ENCODE data around the gene STXBP4. TPM values are rescaled to one million over a fixed set of nuclear protein-coding genes. Genes with fewer than 3 reads are reported as not detected.

Gene STXBP4
- total and polyA plus RNA-seq, 2 experiments from 2014 or later = 25.0 to 52.1 TPM

- Histone ChIP-seq H3K27me3 (ENCODE audit: insufficient read depth) (no peaks in the 10 kb centered on the region), H3K4me2 (no peak overlapping the region), H3K79me2 (replicated peaks; ENCODE audit: insufficient read depth) (no peaks in the 10 kb centered on the region), H3K27ac (ENCODE audit: low read depth) (no peak overlapping the region), H3K4me3 (no peak overlapping the region), H3K9me2 (ENCODE audit: insufficient read depth) (no peaks in the 10 kb centered on the region), H3K4me1 (ENCODE audit: insufficient read depth) (no peaks in the 10 kb centered on the region), H4K20me1 (replicated peaks; ENCODE audit: insufficient read depth) (no peaks in the 10 kb centered on the region), H3K36me3 (ENCODE audit: insufficient read depth) (no peaks in the 10 kb centered on the region), H3F3A (replicated peaks; ENCODE audit: low read depth) (no peaks in the 10 kb centered on the region), H2AFZ (no peak overlapping the region)
- no peak for ATAC-seq
- Mint-ChIP-seq H3K27ac (no peak overlapping the region), H3K27me3 (ENCODE audit: insufficient read depth, low read depth, poor library complexity) (peaks cover 2% of the 10 kb centered on the region), H3K36me3 (ENCODE audit: low read depth) (peaks cover 10% of the 10 kb centered on the region), H3K4me1 (no peaks in the 10 kb centered on the region), H3K9me3 (peaks cover 10% of the 10 kb centered on the region), H3K4me3 (no peak overlapping the region)
- no peak for TF ChIP-seq NANOG (IDR thresholded peaks at IDR 0.05; ENCODE audit: borderline replicate concordance)
- TF ChIP-seq ZNF114 (CRISPR knock-in tag; IDR thresholded peaks at IDR 0.05) = no peak
- TF ChIP-seq EZH2phosphoT487 (IDR thresholded peaks at IDR 0.05; ENCODE audit: unreplicated experiment) = no peak
- no peak for TF ChIP-seq STAT1 (IDR thresholded peaks at IDR 0.05; ENCODE audit: unreplicated experiment)
- DNase-seq (ENCODE audit: low spot score) = no peak
These were observed 209.3 kb downstream of the STXBP4 start for GRCh38 chr17:55177855-55178217.

DNA sequence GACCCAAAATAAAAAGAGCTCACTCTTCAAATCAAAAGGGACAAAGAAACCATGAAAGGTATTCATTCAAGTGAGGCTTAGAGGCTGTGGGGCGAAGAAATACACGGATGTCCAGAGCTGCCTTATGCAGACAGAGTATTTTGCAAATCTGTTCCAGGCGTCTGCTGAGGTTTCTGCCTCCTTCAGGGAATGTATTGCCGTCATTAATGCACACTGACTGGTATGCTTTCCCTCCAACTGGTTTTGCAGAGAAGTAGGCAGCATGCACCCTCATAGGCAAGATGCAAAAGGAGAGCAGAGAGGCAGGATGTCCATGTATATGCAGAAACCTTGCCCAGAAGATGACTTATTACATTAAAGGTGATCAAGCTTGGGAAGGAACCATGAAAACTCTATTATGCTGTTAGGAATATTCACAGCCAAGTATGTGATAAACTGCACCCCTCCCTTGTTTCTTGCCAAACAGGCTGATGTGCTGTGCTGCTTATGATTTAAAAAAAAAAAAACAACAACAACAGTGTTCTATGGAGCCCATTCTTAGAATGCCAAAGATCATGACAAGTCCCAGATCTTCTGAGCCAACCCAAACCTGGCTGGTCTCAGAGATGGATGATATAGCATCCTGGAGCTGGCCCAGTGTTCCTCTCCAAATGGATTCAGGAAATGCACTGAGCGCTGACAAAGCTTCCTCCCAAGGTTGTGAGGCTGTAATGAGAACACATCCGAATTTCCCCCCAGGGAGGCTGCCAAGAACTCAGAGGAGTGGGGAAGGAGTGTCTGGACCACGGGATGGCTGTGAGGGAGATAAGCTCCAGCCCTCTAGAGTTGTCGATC is 218.6 kb downstream of the STXBP4 start:
- Mint-ChIP-seq H3K9me3 (no peaks in the 10 kb centered on the region), H3K27me3 (ENCODE audit: insufficient read depth, low read depth, poor library complexity) (no peaks in the 10 kb centered on the region), H3K4me3 (no peak overlapping the region), H3K4me1 (no peaks in the 10 kb centered on the region), H3K36me3 (ENCODE audit: low read depth) (no peaks in the 10 kb centered on the region), H3K27ac (no peak overlapping the region)
- no peaks in the 10 kb centered on the region for H3K9me2 ChIP-seq (ENCODE audit: insufficient read depth)
- no peak overlapping the region for H3K4me2 ChIP-seq
- no peaks in the 10 kb centered on the region for H3F3A ChIP-seq (replicated peaks; ENCODE audit: low read depth)
- no peak for TF ChIP-seq EZH2phosphoT487 (IDR thresholded peaks at IDR 0.05; ENCODE audit: unreplicated experiment)
- no peak for TF ChIP-seq POLR2AphosphoS5 (IDR thresholded peaks at IDR 0.05; ENCODE audit: low read depth)
- TF ChIP-seq NANOG (IDR thresholded peaks at IDR 0.05; ENCODE audit: borderline replicate concordance) = no peak
- H4K20me1 ChIP-seq (replicated peaks; ENCODE audit: insufficient read depth) = no peaks in the 10 kb centered on the region
- H2AFZ ChIP-seq = no peak overlapping the region
- no peaks in the 10 kb centered on the region for H3K27me3 ChIP-seq (ENCODE audit: insufficient read depth)
- no peak overlapping the region for H3K27ac ChIP-seq (ENCODE audit: low read depth)
- no peak overlapping the region for H3K4me3 ChIP-seq
- H3K79me2 ChIP-seq (replicated peaks; ENCODE audit: insufficient read depth) = no peaks in the 10 kb centered on the region
- H3K4me1 ChIP-seq (ENCODE audit: insufficient read depth) = no peaks in the 10 kb centered on the region
- no peaks in the 10 kb centered on the region for H3K36me3 ChIP-seq (ENCODE audit: insufficient read depth)
- DNase-seq (ENCODE audit: low spot score) (no peak), ATAC-seq (no peak)

DNA sequence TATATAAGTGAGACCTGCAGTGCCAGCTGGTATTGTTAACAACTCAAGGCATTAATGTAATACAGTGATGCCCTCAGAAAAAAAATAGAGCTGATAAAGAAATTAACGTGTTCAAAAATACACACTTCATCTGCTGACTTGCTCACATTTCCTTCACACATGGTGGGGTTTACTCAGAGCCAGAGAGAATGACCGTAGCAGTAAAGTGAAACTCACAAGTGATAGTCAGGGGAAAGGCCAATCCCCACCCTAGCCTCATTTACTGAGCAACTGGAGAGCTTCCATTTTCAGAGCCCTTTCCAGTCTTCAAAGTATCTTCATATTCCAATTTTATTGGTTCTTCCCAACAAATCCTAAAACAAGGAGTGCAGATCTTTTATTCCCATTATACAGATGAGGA is 222.2 kb downstream of the STXBP4 start:
- no peak overlapping the region for H2AFZ ChIP-seq
- H3K4me2 ChIP-seq = no peak overlapping the region
- H3K36me3 ChIP-seq (ENCODE audit: insufficient read depth) = no peaks in the 10 kb centered on the region
- TF ChIP-seq ZNF114 (CRISPR knock-in tag; IDR thresholded peaks at IDR 0.05) (no peak), JUNB (IDR thresholded peaks at IDR 0.05; ENCODE audit: unreplicated experiment) (no peak), POLR2AphosphoS5 (IDR thresholded peaks at IDR 0.05; ENCODE audit: low read depth) (no peak), ZNF331 (CRISPR knock-in tag; IDR thresholded peaks at IDR 0.05; ENCODE audit: low read depth) (no peak), ETS1 (IDR thresholded peaks at IDR 0.05) (no peak)
- ATAC-seq = no peak
- Mint-ChIP-seq H3K27me3 (ENCODE audit: insufficient read depth, low read depth, poor library complexity) (no peaks in the 10 kb centered on the region), H3K36me3 (ENCODE audit: low read depth) (no peaks in the 10 kb centered on the region), H3K27ac (no peak overlapping the region), H3K9me3 (no peaks in the 10 kb centered on the region), H3K4me1 (no peaks in the 10 kb centered on the region), H3K4me3 (no peak overlapping the region)
- no peaks in the 10 kb centered on the region for H3F3A ChIP-seq (replicated peaks; ENCODE audit: low read depth)
- no peaks in the 10 kb centered on the region for H3K4me1 ChIP-seq (ENCODE audit: insufficient read depth)
- H3K27ac ChIP-seq (ENCODE audit: low read depth) = no peak overlapping the region
- no peak overlapping the region for H3K4me3 ChIP-seq
- no peaks in the 10 kb centered on the region for H3K27me3 ChIP-seq (ENCODE audit: insufficient read depth)
- no peak for DNase-seq (ENCODE audit: low spot score)
- 0 out of 2 replicates have a peak, but pooled peaks cover 8% of the 10 kb centered on the region for H3K9me2 ChIP-seq (ENCODE audit: insufficient read depth)
- H4K20me1 ChIP-seq (replicated peaks; ENCODE audit: insufficient read depth) = no peaks in the 10 kb centered on the region
- H3K79me2 ChIP-seq (replicated peaks; ENCODE audit: insufficient read depth) = no peaks in the 10 kb centered on the region
